PC-9 (cell line): ENCODE measurements around the gene LAPTM5. TPM values are rescaled to one million over a fixed set of nuclear protein-coding genes. Genes with fewer than 3 reads are reported as not detected.

Source experiments
- BruUV-seq: library from RNA; stranded (reverse); fragments of 400-500 nt; replicated peaks from 2 replicates; lab custom pipeline; 2021; lab: Mats Ljungman, UMichigan
- CTCF ChIA-PET: fragments of 300-600 bp; sonication (Branson Sonifier 250); formaldehyde crosslinking; loops from one replicate; lab custom pipeline; 2022; ENCODE audit warnings: antibody characterized with exemption; lab: Charles Lee
- POLR2A ChIA-PET: fragments of 300-600 bp; sonication (Branson Sonifier 250); formaldehyde crosslinking; loops from one replicate; lab custom pipeline; 2022; ENCODE audit warnings: antibody characterized with exemption; ENCODE audit not compliant: unreplicated experiment; lab: Charles Lee
- DNase-seq, 2 experiments: peaks; one replicate each; pipeline versions ENCODE4 v3.0.0 to v3.0.0-alpha.2; 2015 to 2022; ENCODE audit warnings: mixed read lengths in 1 of 2
- H2AFZ ChIP-seq: fragments of 200-600 bp; sonication (generic); 2 replicates; pipeline ENCODE4 v1.8.1; 2017; ENCODE audit warnings: antibody characterized with exemption
- H3F3A ChIP-seq: fragments of 200-600 bp; sonication (generic); 2 replicates; pipeline ENCODE4 v1.8.1; 2017; ENCODE audit warnings: antibody characterized with exemption, mild to moderate bottlenecking, low read depth; ENCODE audit not compliant: insufficient read depth
- H3K27ac ChIP-seq: fragments of 200-600 bp; sonication (generic); 2 replicates; pipeline ENCODE4 v1.6.1; 2016; ENCODE audit warnings: mixed run types
- H3K27me3 ChIP-seq: fragments of 200-600 bp; sonication (generic); 2 replicates; pipeline ENCODE4 v1.6.1; 2016; ENCODE audit warnings: low read depth, mixed run types; ENCODE audit not compliant: insufficient read depth
- H3K36me3 ChIP-seq: fragments of 200-600 bp; sonication (generic); 2 replicates; pipeline ENCODE4 v1.6.1; 2016; ENCODE audit warnings: low read depth, mixed run types
- H3K4me1 ChIP-seq: fragments of 200-600 bp; sonication (generic); replicated peaks from 2 replicates; pipeline ENCODE4 v1.6.1; 2016; ENCODE audit warnings: mixed run types; ENCODE audit not compliant: insufficient read depth
- H3K4me2 ChIP-seq: fragments of 200-600 bp; sonication (generic); 2 replicates; pipeline ENCODE4 v1.6.1; 2017; ENCODE audit warnings: mixed run types
- H3K4me3 ChIP-seq: fragments of 200-600 bp; sonication (generic); 2 replicates; pipeline ENCODE4 v1.6.1; 2016; ENCODE audit warnings: mixed run types
- H3K79me2 ChIP-seq: fragments of 200-600 bp; sonication (generic); 2 replicates; pipeline ENCODE4 v1.6.1; 2017; ENCODE audit warnings: low read depth, mixed run types
- H3K9me2 ChIP-seq: fragments of 200-600 bp; sonication (generic); 2 replicates; pipeline ENCODE4 v1.8.1; 2017; ENCODE audit warnings: mild to moderate bottlenecking; ENCODE audit not compliant: insufficient read depth
- H3K9me3 ChIP-seq: fragments of 200-600 bp; sonication (generic); 2 replicates; pipeline ENCODE4 v1.8.1; 2016; ENCODE audit warnings: low read depth; ENCODE audit not compliant: insufficient read depth
- H4K20me1 ChIP-seq: fragments of 200-600 bp; sonication (generic); 2 replicates; pipeline ENCODE4 v1.8.1; 2017; ENCODE audit not compliant: insufficient read depth
- CTCF ChIP-seq: fragments of 200-600 bp; sonication (generic); conservative IDR thresholded peaks from 2 replicates; pipeline ENCODE4 v1.6.1; 2017; ENCODE audit warnings: mixed run types, antibody characterized with exemption, mild to moderate bottlenecking, moderate library complexity
- EZH2 ChIP-seq: fragments of 200-600 bp; sonication (generic); IDR thresholded peaks from 2 replicates; pipeline ENCODE4 v1.8.0; 2017; ENCODE audit warnings: antibody characterized with exemption, low read depth
- intact Hi-C: fragments of 100-400 bp; cut with micrococcal nuclease; formaldehyde crosslinking; loops from one replicate; pipeline ENCODE4 v1.10.0; 2022; ENCODE audit not compliant: unreplicated experiment
- total RNA-seq: library from RNA; stranded (reverse); gene quantifications from 2 replicates; pipeline ENCODE4 v1.2.3, GENCODE V29; 2021

LAPTM5 gene
- total RNA-seq, 1 experiment from 2014 or later = 5.0 TPM

GRCh38 chr1:30726773-30727684, 30.5 kb downstream of the LAPTM5 start:
- DNase-seq = no peak
- TF ChIP-seq CTCF (no peak), EZH2 (no peak)
- no peaks in the 10 kb centered on the region for H3K27me3 ChIP-seq
- H3K9me2 ChIP-seq = no peaks in the 10 kb centered on the region
- H3K27ac ChIP-seq = no peak overlapping the region
- no peaks in the 10 kb centered on the region for H3K36me3 ChIP-seq
- no peaks in the 10 kb centered on the region for H4K20me1 ChIP-seq
- ChIA-PET POLR2A (interaction anchor here (0.5 to 0.6 kb wide), 3 partner anchors 17 to 64 kb away, joined by 4 to 19 read pairs (median 8); no protein-coding TSS in a partner anchor), CTCF (interaction anchor here (0.7 to 2.0 kb wide), 2 partner anchors 51 to 52 kb away, joined by 5 to 13 read pairs; no protein-coding TSS in a partner anchor)
- no peak overlapping the region for H3K4me3 ChIP-seq
- no TSS peak for BruUV-seq
- 0 out of 2 replicates have a peak, but pooled peaks cover 6% of the 10 kb centered on the region for H3K4me1 ChIP-seq
- H3F3A ChIP-seq = peaks cover 7% of the 10 kb centered on the region; the same call in 1 of the 2 replicates
- no peak overlapping the region for H3K4me2 ChIP-seq
- no peaks in the 10 kb centered on the region for H3K79me2 ChIP-seq
- H2AFZ ChIP-seq = no peak overlapping the region
- H3K9me3 ChIP-seq = no peaks in the 10 kb centered on the region
- intact Hi-C loops = no loop called here

- Histone ChIP-seq H4K20me1 (no peaks in the 10 kb centered on the region), H3K27ac (no peak overlapping the region), H3K4me2 (no peak overlapping the region), H3K9me3 (no peaks in the 10 kb centered on the region), H3K27me3 (no peaks in the 10 kb centered on the region), H3K4me1 (0 out of 2 replicates have a peak, but pooled peaks cover 6% of the 10 kb centered on the region), H3F3A (peaks cover 7% of the 10 kb centered on the region; the same call in 1 of the 2 replicates), H3K79me2 (no peaks in the 10 kb centered on the region), H3K9me2 (no peaks in the 10 kb centered on the region), H3K36me3 (no peaks in the 10 kb centered on the region), H3K4me3 (no peak overlapping the region), H2AFZ (no peak overlapping the region)
- DNase-seq = no peak
- intact Hi-C loops = no loop called here
- ChIA-PET CTCF (interaction anchor here (0.6 kb wide), 1 partner anchor 13 kb away, joined by 3 read pairs; no protein-coding TSS in a partner anchor), POLR2A (no interaction called here)
- TF ChIP-seq EZH2 = no peak
- TF ChIP-seq CTCF = no peak
- no TSS peak for BruUV-seq
Measured at GRCh38 chr1:30726236-30726635, 31.3 kb downstream of the LAPTM5 start.

GRCh38 chr1:30725450-30726095, 32.0 kb downstream of the LAPTM5 start:
- no peak overlapping the region for H3K27ac ChIP-seq
- H3F3A ChIP-seq = peaks cover 7% of the 10 kb centered on the region; the same call in 1 of the 2 replicates
- H3K4me3 ChIP-seq = no peak overlapping the region
- no peaks in the 10 kb centered on the region for H3K9me3 ChIP-seq
- 0 out of 2 replicates have a peak, but pooled peaks cover 6% of the 10 kb centered on the region for H3K4me1 ChIP-seq
- H4K20me1 ChIP-seq = no peaks in the 10 kb centered on the region
- ChIA-PET CTCF (interaction anchor here (0.6 kb wide), 1 partner anchor 12 kb away, joined by 3 read pairs; no protein-coding TSS in a partner anchor), POLR2A (interaction anchor here (0.6 kb wide), 1 partner anchor 1632 kb away, joined by 3 read pairs; no protein-coding TSS in a partner anchor)
- no peaks in the 10 kb centered on the region for H3K27me3 ChIP-seq
- H2AFZ ChIP-seq = no peak overlapping the region
- intact Hi-C loops = no loop called here
- H3K79me2 ChIP-seq = no peaks in the 10 kb centered on the region
- no TSS peak for BruUV-seq
- no peak overlapping the region for H3K4me2 ChIP-seq
- DNase-seq = no peak
- no peaks in the 10 kb centered on the region for H3K9me2 ChIP-seq
- TF ChIP-seq EZH2 (no peak), CTCF (no peak)
- H3K36me3 ChIP-seq = no peaks in the 10 kb centered on the region
